Measurements from ENCODE around the gene ZCWPW2.
A peak's percentile ranks its signal among the peaks of the same experiment; 100 is the strongest.

ZCWPW2 gene, protein sequence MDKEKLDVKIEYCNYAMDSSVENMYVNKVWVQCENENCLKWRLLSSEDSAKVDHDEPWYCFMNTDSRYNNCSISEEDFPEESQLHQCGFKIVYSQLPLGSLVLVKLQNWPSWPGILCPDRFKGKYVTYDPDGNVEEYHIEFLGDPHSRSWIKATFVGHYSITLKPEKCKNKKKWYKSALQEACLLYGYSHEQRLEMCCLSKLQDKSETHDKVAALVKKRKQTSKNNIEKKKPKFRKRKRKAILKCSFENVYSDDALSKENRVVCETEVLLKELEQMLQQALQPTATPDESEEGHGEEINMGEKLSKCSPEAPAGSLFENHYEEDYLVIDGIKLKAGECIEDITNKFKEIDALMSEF

DNA sequence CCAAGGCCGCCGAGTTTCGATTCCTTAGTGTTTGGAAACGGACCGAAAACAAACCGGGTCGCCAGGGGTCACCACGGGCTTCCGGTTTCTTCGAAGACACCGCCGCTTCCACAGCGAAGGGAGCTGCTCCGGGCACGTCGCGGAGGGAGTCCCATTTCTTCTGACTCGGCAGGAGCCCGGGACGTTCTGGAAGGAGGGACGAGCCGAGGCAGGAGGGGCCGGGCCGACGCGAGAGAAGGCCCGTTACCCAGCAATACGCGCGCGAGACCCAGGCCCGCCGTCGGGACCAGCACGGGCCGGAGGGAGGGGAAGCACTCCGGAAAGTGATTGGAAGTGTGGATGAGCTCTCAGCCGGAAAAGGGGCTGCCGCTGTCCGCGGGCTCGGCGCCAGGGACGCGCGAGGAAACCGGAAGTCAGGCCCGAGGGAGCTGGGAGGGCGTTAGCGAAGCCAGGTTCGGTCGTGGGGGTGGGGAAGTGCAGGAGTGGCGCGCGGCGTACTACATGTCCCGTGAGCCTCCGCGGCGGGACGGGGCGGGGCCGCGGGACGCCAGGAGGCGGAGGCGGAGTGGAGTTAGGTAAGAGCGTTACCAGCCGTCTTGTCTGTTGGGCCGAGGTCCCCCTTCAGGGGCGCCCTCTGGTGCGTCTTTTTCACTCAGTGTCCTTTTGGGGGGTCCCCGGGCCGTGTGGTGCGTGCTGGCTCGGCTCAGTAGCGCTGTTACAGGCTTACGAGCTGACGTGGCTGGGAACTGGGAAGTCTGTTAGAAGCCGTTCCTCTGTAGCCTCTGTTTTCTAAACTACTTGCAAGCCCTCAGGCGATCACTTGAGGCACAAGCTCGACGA, at the start of gene ZCWPW2, which contains the start of gene AZI2:
Gene ZCWPW2, plus strand, starts transcription at position 93 of the 840 bp plus-strand sequence. CDS start 64,348 bp downstream, outside the sequence.
Gene AZI2, minus strand, starts transcription at position 196 of the 840 bp plus-strand sequence. CDS start 8,207 bp downstream, outside the sequence.
- peaks cover 10% of the 10 kb centered on the region for H3K9me3 Mint-ChIP-seq
- H3K36me3 Mint-ChIP-seq (ENCODE audit: low read depth): peaks cover 38% of the 10 kb centered on the region
- H3K27ac Mint-ChIP-seq: peak within 1 kb of the TSS; percentile 95
- peak within 1 kb of the TSS; percentile 98 for H3K4me3 Mint-ChIP-seq
- peak; percentile 93 for DNase-seq (ENCODE audit: low spot score)
- no peaks in the 10 kb centered on the region for H3K27me3 Mint-ChIP-seq (ENCODE audit: low read depth)
- peaks cover 49% of the 10 kb centered on the region for H3K4me1 Mint-ChIP-seq (ENCODE audit: low read depth)

DNA sequence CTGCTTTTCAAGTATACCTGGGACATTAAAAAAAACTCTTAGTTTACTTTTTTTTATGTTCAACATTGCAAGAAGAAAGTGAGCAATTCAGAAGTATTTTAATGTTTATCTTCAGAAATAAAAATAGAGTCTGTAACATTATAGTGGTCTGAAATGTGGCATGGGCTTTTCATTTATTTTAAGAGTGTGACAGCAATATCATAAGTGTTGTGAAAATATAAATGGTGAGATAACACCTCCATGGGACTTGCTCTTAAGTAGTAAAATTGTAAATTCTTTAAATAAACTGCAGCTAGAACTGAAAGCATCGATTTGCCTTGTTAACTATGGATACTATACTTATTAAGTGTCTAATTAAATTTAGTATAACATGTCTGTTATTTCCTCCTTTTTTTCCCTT, 48.8 kb upstream of the ZCWPW2 start:
- no peak for DNase-seq (ENCODE audit: low spot score)
- Mint-ChIP-seq H3K4me3 (no peak overlapping the region), H3K4me1 (ENCODE audit: low read depth) (peaks cover 15% of the 10 kb centered on the region), H3K36me3 (ENCODE audit: low read depth) (peaks cover 7% of the 10 kb centered on the region), H3K9me3 (no peaks in the 10 kb centered on the region), H3K27ac (no peak overlapping the region), H3K27me3 (ENCODE audit: low read depth) (no peaks in the 10 kb centered on the region)

DNA sequence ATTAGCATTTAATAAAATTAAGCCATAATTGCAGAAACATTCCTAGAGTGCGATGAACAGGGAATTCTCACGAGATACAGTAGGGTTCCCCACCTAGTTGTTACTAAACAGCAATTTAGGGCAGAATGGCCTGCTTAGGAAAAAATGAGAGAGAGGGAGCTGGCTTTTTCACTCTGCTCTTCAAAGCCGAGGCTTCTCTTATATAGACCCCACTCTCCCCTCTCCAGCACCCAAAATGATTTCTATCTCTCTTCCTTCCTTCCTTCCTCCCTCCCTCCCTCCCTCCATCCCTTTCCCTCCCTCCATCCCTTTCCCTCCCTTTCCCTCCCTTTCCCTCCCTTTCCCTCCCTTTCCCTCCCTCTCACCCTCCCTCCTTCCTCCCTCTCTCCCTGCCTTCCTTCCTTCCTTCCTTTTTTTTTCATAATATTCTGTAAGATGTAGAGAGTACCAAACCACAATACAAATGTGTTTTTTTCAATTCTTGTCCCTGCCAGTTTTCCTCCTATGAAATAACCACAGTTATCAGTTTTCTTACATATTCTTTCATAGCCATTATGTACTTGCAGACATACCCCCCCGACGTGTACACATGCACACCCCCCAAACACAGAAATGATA, 48.1 kb upstream of the ZCWPW2 start:
- H3K27ac Mint-ChIP-seq: no peak overlapping the region
- peaks cover 10% of the 10 kb centered on the region for H3K36me3 Mint-ChIP-seq (ENCODE audit: low read depth)
- no peaks in the 10 kb centered on the region for H3K9me3 Mint-ChIP-seq
- H3K27me3 Mint-ChIP-seq (ENCODE audit: low read depth): no peaks in the 10 kb centered on the region
- H3K4me3 Mint-ChIP-seq: no peak overlapping the region
- H3K4me1 Mint-ChIP-seq (ENCODE audit: low read depth): peaks cover 9% of the 10 kb centered on the region
- no peak for DNase-seq (ENCODE audit: low spot score)

DNA sequence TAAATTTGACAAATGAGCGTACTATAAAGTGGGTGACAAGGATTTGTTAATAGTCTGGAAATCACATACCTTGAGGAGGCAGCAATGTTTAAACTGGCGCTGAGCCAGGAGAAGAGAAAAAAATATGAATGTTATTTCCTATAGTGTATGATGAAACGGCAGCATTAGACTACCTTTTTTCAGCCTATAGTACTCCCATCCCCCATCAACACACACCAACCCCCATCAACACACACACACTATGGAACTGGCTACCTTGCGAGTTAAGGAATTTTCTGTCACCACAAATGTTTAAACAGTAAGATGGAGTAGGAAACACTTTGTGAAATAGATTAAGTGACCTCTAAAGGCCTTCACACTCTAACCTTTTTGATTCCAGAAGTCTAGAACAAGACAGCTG, 46.8 kb upstream of the ZCWPW2 start:
- Mint-ChIP-seq H3K4me3 (no peak overlapping the region), H3K4me1 (ENCODE audit: low read depth) (peaks cover 4% of the 10 kb centered on the region), H3K9me3 (no peaks in the 10 kb centered on the region), H3K36me3 (ENCODE audit: low read depth) (peaks cover 12% of the 10 kb centered on the region), H3K27ac (no peak overlapping the region), H3K27me3 (ENCODE audit: low read depth) (no peaks in the 10 kb centered on the region)
- DNase-seq (ENCODE audit: low spot score): no peak

DNA sequence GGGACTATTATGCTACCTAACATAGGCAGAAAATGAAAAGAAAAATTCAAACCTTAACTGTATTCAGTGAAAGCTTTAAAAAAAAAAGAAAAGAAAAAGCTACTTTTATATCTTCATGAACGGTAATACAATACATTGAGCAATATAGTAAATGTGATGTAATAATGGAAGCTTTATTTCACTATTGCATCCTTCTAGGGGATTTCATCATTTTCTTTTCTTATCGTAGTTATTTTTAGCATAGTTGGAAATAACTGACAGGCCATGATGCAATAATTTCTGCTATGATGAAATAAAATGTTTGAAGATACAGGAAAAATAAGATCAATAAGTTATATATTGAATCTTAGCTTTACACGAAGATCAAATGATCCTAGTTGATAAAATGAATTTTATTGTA, 40.3 kb upstream of the ZCWPW2 start:
- H3K36me3 Mint-ChIP-seq (ENCODE audit: low read depth): peaks cover 12% of the 10 kb centered on the region
- H3K4me1 Mint-ChIP-seq (ENCODE audit: low read depth): peaks cover 2% of the 10 kb centered on the region
- DNase-seq (ENCODE audit: low spot score): no peak
- no peak overlapping the region for H3K27ac Mint-ChIP-seq
- no peak overlapping the region for H3K4me3 Mint-ChIP-seq
- no peaks in the 10 kb centered on the region for H3K27me3 Mint-ChIP-seq (ENCODE audit: low read depth)
- H3K9me3 Mint-ChIP-seq: no peaks in the 10 kb centered on the region

DNA sequence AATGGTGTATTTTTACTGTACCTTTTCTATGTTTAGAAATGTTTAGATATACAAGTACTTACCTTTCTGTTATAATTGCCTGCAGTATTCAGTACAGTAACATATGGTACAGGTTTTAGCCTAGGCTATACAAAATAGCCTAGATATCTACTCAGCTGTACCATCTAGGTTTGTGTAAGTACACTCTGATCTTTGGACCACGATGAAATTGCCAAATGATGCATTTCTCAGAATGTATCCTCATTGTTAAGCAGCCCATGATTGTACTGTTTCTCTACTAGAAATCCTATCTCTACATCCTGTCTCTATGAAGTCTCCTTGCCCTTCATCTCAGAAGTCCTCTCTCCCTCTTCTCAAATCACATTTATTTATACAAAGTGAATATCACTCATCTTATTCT, 32.8 kb upstream of the ZCWPW2 start:
- Mint-ChIP-seq H3K4me1 (ENCODE audit: low read depth) (peaks cover 12% of the 10 kb centered on the region), H3K27me3 (ENCODE audit: low read depth) (no peaks in the 10 kb centered on the region), H3K4me3 (no peak overlapping the region), H3K36me3 (ENCODE audit: low read depth) (peaks cover 17% of the 10 kb centered on the region), H3K9me3 (no peaks in the 10 kb centered on the region), H3K27ac (no peak overlapping the region)
- DNase-seq (ENCODE audit: low spot score): no peak

DNA sequence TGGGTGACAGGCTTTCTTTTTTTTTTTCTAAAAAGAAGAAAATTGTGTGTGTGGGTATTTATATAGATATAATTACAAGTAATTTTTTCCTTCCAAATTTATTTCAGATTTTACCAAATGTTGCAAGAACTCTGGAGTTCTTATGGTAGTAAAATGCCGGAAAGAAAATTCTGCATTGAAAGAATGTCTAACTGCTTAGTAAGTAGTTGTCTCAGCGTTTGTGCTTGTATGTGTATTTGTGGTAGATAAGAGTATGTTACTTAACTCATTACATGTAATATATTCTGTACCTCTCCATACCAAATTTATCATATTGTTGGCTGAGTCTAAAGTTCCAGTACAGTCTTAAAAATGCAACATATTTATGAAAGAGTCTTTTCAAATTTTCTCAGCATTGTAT, 32.3 kb upstream of the ZCWPW2 start:
- Mint-ChIP-seq H3K4me1 (ENCODE audit: low read depth) (peaks cover 17% of the 10 kb centered on the region), H3K9me3 (no peaks in the 10 kb centered on the region), H3K36me3 (ENCODE audit: low read depth) (peaks cover 22% of the 10 kb centered on the region), H3K27ac (no peak overlapping the region), H3K4me3 (no peak overlapping the region), H3K27me3 (ENCODE audit: low read depth) (no peaks in the 10 kb centered on the region)
- DNase-seq (ENCODE audit: low spot score): no peak

DNA sequence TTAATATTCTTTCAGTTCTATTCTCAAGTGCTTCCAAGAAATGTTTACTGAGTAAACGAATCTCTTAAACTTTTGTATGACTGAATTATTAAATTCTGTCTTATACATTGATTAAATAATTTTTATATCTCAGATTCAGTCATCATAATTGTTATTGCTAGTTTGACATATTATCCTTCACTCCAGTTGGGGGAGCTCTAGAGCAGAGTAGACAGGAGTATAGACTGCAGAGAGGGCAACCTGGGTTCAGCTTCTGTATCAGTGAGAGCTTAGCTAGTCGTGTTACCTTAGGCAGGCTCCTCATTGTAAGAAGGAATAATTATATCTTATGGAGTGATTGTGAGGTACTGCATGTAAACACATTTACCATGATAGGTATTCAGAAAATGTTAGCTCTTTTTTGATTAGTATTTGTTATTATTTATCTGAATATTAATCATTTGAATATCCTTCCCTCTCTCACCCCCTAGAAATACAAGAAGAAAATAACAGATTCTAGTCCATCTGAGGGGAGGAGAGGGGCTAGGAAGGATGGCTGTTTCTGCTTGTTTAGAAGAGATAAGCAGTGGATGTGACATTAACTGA, 31.0 kb upstream of the ZCWPW2 start:
- no peak overlapping the region for H3K27ac Mint-ChIP-seq

DNA sequence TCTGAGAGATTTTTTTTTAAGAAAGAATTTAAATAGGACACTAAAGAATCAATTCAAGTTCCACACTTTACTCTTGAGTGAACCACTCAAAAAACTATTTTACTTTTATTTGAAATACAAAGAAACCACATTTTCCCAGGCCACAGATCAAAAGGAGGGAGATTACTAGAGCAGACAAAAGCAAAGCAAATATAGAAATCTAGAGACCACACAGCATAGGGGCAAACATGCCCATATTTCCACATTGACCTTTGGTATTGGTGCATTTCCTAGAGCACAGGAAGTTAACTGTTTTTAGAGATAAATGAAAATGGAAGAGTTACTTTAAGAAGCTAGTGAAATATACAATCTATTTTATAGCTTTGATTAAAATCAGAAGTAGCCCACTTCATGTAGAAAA, 27.5 kb upstream of the ZCWPW2 start:
- Mint-ChIP-seq H3K36me3 (ENCODE audit: low read depth) (peaks cover 52% of the 10 kb centered on the region), H3K27me3 (ENCODE audit: low read depth) (no peaks in the 10 kb centered on the region), H3K27ac (peak overlapping the region; percentile 17), H3K4me3 (no peak overlapping the region), H3K4me1 (ENCODE audit: low read depth) (peaks cover 34% of the 10 kb centered on the region), H3K9me3 (no peaks in the 10 kb centered on the region)
- DNase-seq (ENCODE audit: low spot score): no peak

More for the DNA sequence above, 31.0 kb upstream of the ZCWPW2 start:
- Mint-ChIP-seq H3K36me3 (ENCODE audit: low read depth) (peaks cover 30% of the 10 kb centered on the region), H3K4me3 (no peak overlapping the region), H3K9me3 (no peaks in the 10 kb centered on the region), H3K27me3 (ENCODE audit: low read depth) (no peaks in the 10 kb centered on the region), H3K4me1 (ENCODE audit: low read depth) (peaks cover 22% of the 10 kb centered on the region)
- DNase-seq (ENCODE audit: low spot score): peak; percentile 11

DNA sequence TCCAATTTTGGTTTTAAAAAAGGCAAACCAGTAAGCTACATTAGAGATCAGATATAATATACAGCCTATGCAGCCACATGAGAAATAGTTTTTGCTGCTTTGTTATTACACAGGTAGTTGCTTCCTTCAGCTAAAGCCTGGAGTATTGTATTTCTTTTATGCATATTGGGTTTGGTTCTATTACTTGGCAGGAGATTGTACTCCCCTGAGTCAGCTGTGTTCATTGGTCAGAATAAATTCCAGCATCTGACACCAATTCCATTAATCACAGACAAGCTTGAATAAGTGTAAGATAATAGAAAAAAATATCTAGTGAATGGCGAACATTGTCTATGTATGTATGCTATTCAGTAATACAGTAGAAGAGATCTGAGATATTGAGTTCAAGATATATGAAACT, 26.1 kb upstream of the ZCWPW2 start:
- Mint-ChIP-seq H3K36me3 (ENCODE audit: low read depth) (peaks cover 52% of the 10 kb centered on the region), H3K4me3 (no peak overlapping the region), H3K27me3 (ENCODE audit: low read depth) (no peaks in the 10 kb centered on the region), H3K4me1 (ENCODE audit: low read depth) (peaks cover 45% of the 10 kb centered on the region), H3K27ac (no peak overlapping the region), H3K9me3 (no peaks in the 10 kb centered on the region)
- DNase-seq (ENCODE audit: low spot score): no peak

DNA sequence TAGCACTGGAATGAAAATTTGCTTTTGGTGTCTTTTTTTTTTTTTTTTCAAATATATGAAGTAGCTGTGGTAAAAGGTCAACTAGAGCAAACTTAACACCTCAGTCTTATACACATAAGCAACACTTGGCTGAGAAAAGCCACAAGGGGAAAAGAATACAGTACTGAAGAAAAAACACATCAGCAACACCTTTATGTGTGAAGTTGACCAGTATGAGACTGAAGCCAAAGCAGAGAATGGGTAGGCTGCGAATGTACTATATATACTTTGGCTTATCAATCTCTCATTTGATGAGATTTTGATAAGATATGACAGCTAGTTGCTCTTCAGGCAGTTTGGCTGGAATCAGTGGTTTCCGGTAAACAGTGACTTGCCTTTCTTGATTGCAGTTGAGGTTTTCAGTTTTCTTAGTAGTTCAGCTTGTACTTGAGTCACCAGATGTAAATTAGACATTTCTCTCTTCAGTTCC, 22.0 kb upstream of the ZCWPW2 start:
- H3K4me1 Mint-ChIP-seq (ENCODE audit: low read depth): peaks cover 32% of the 10 kb centered on the region
- no peaks in the 10 kb centered on the region for H3K27me3 Mint-ChIP-seq (ENCODE audit: low read depth)
- peak; percentile 72 for DNase-seq (ENCODE audit: low spot score)
- H3K9me3 Mint-ChIP-seq: no peaks in the 10 kb centered on the region
- H3K27ac Mint-ChIP-seq: peak overlapping the region; percentile 62
- peak overlapping the region; percentile 23 for H3K4me3 Mint-ChIP-seq
- peaks cover 33% of the 10 kb centered on the region for H3K36me3 Mint-ChIP-seq (ENCODE audit: low read depth)

DNA sequence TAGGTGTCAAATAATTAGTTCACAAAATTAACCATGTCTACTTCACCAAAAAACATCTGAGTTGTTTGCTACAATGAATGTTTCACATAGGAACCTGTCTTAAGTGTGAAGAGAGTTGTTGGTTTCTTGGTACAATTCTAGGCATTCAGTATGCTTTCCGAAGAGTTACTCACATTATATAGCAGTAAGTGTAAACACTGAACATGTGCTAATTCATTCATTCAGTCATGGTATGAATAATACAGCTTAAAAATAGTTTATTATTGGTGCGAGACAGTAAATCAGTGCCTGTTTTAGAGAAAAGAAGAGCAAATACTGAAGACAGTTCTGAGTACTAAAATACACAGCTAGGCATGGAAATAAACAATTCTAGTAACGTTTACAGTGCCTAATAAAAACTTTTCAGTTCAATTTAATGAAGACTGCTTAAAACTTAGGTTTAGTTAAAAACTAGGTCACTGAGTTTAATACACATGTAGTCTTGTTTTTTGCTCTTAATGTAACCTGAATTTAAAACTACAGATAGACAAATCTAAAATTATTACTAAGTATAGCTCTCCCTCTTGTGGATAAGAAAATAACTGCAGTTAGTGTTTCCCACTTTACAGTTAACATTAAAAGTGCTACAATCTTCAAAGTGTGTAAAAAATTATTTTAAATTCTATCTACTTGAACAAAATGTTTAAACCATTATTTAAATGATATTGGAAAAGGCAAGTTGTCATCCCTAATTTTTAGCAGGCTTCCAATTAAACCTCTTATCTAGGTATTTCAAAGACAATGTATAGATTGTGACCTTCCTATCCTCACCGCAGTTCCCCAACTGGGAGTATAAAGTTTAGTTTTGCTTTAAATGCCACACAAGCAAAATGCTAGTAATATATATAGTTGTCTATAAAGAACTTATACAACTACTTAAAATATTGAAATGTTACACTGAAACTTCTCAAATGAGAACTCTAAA, 20.1 kb upstream of the ZCWPW2 start:
- no peak overlapping the region for H3K27ac Mint-ChIP-seq
- peaks cover 33% of the 10 kb centered on the region for H3K36me3 Mint-ChIP-seq (ENCODE audit: low read depth)
- H3K27me3 Mint-ChIP-seq (ENCODE audit: low read depth): no peaks in the 10 kb centered on the region
- H3K9me3 Mint-ChIP-seq: no peaks in the 10 kb centered on the region
- no peak for DNase-seq (ENCODE audit: low spot score)
- no peak overlapping the region for H3K4me3 Mint-ChIP-seq
- H3K4me1 Mint-ChIP-seq (ENCODE audit: low read depth): peaks cover 31% of the 10 kb centered on the region

DNA sequence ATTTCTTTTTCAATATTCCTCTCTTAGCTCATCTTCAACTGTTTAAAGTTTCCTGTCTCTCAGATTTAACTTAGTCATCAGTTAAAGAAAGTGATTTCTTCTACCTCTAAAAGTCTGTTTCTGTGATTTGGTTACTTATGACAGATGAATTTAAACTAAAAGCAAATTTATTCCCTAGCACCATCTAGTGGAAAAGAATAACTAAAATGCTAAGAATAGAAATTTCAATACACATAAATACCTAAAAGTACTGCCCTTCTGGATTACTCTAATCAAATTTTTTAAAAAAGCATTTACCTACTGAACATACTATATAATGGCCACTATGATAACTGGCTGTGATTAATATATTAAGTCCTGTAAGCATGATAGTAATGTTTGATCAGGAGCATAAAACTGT, 14.0 kb upstream of the ZCWPW2 start:
- Mint-ChIP-seq H3K4me1 (ENCODE audit: low read depth) (peaks cover 6% of the 10 kb centered on the region), H3K36me3 (ENCODE audit: low read depth) (peaks cover 26% of the 10 kb centered on the region), H3K9me3 (no peaks in the 10 kb centered on the region), H3K4me3 (no peak overlapping the region), H3K27me3 (ENCODE audit: low read depth) (no peaks in the 10 kb centered on the region), H3K27ac (no peak overlapping the region)
- DNase-seq (ENCODE audit: low spot score): no peak
